Keratinocyte (primary cell): Measurements from ENCODE around the gene GPR139. TPM values are rescaled to one million over a fixed set of nuclear protein-coding genes. Genes with fewer than 3 reads are reported as not detected.

Experiments
- DNase-seq: peaks from one replicate; pipeline ENCODE4 v3.0.0-alpha.2; 2011; ENCODE audit warnings: low read depth, missing footprints, low spot score
- FAIRE-seq: peaks from 2 replicates; lab custom pipeline; 2011; peaks lifted over from hg19 to GRCh38; lab: Jason Lieb, UNC
- H2AFZ ChIP-seq: 2 replicates; pipeline ENCODE4 v1.6.0; 2012; ENCODE audit warnings: low read length, control low read depth, inconsistent platforms; ENCODE audit not compliant: control insufficient read depth
- H3K27ac ChIP-seq: 2 replicates; pipeline ENCODE4 v1.5.1; 2011; ENCODE audit warnings: low read length; ENCODE audit not compliant: control insufficient read depth, insufficient read depth
- H3K27me3 ChIP-seq: 3 replicates; pipeline ENCODE4 v1.6.0; 2011; ENCODE audit warnings: low read length; ENCODE audit not compliant: control insufficient read depth, insufficient read depth; ENCODE audit errors: extremely low read depth
- H3K36me3 ChIP-seq, 2 experiments: 2 replicates in 1 of 2; 3 replicates in 1 of 2; pipeline ENCODE4 v1.5.1; 2011; ENCODE audit warnings: low read length in 2 of 2, mild to moderate bottlenecking in 1 of 2; ENCODE audit not compliant: control insufficient read depth in 2 of 2, insufficient read depth in 2 of 2; ENCODE audit errors: extremely low read depth in 1 of 2
- H3K4me1 ChIP-seq: 3 replicates; pipeline ENCODE4 v1.5.1; 2011; ENCODE audit warnings: low read length; ENCODE audit not compliant: control insufficient read depth, insufficient read depth; ENCODE audit errors: extremely low read depth
- H3K4me2 ChIP-seq: 3 replicates; pipeline ENCODE4 v1.6.0; 2011; ENCODE audit warnings: low read depth, low read length; ENCODE audit not compliant: control insufficient read depth, insufficient read depth; ENCODE audit errors: extremely low read depth
- H3K4me3 ChIP-seq, 3 experiments: fragments of 200-600 bp in 1 of 3; sonication (generic) in 1 of 3; 2 replicates in 2 of 3; 3 replicates in 1 of 3; pipeline ENCODE4 v1.5.1; 2011 to 2016; ENCODE audit warnings: low read length in 3 of 3, mild to moderate bottlenecking in 3 of 3, control low read depth in 2 of 3, inconsistent platforms in 1 of 3, low read depth in 1 of 3, mixed read lengths in 1 of 3, mixed run types in 1 of 3, moderate library complexity in 1 of 3; ENCODE audit not compliant: control insufficient read depth in 2 of 3, insufficient read depth in 2 of 3; ENCODE audit errors: extremely low read depth in 1 of 3
- H3K79me2 ChIP-seq: 2 replicates; pipeline ENCODE4 v1.6.0; 2012; ENCODE audit warnings: low read length; ENCODE audit not compliant: control insufficient read depth, insufficient read depth
- H3K9ac ChIP-seq: 3 replicates; pipeline ENCODE4 v1.6.0; 2011; ENCODE audit warnings: low read length; ENCODE audit not compliant: control insufficient read depth, insufficient read depth; ENCODE audit errors: extremely low read depth
- H3K9me1 ChIP-seq: 3 replicates; pipeline ENCODE4 v1.6.0; 2011; ENCODE audit warnings: low read length; ENCODE audit not compliant: control insufficient read depth, insufficient read depth; ENCODE audit errors: extremely low read depth
- H3K9me3 ChIP-seq: 2 replicates; pipeline ENCODE4 v1.5.1; 2012; ENCODE audit warnings: low read depth, low read length; ENCODE audit not compliant: control insufficient read depth
- H4K20me1 ChIP-seq: 3 replicates; pipeline ENCODE4 v1.6.0; 2011; ENCODE audit warnings: low read length; ENCODE audit not compliant: control insufficient read depth, insufficient read depth; ENCODE audit errors: extremely low read depth
- EZH2 ChIP-seq: IDR thresholded peaks from one replicate; pipeline ENCODE4 v1.6.1; 2012; ENCODE audit warnings: inconsistent platforms, mild to moderate bottlenecking, low read length, moderate library complexity
- dilution Hi-C: fragments of 300-500 bp; cut with MboI; formaldehyde crosslinking; loops from one replicate; pipeline ENCODE4 v1.7.0; 2020; ENCODE audit warnings: low sequenced_read_pairs; ENCODE audit not compliant: extremely low pct_ligation_motif_present
- polyA plus RNA-seq, 5 experiments: library from polyadenylated mRNA; depleted of rRNA in 3 of 5; stranded (reverse) in 3 of 5; stranded (forward) in 1 of 5; unstranded in 1 of 5; fragments of >200 nt; gene quantifications; 1 replicate in 1 of 5; 2 replicates in 3 of 5; 3 replicates in 1 of 5; pipeline versions ENCODE4 v1.2.1 to v1.2.3, GENCODE V29; 2011 to 2012; ENCODE audit warnings: missing spikeins in 2 of 5, low read depth in 1 of 5, low replicate concordance in 1 of 5
- TF ChIP-seq, protein P1 (sequence below), 3 experiments: IDR thresholded peaks in 1 of 3; conservative IDR thresholded peaks in 1 of 3; optimal IDR thresholded peaks in 1 of 3; 2 replicates in 2 of 3; 3 replicates in 1 of 3; pipeline versions ENCODE3 to v1.5.1; 2011; ENCODE audit warnings: low read length in 3 of 3, mild to moderate bottlenecking in 3 of 3, moderate library complexity in 2 of 3, control low read depth in 1 of 3, inconsistent platforms in 1 of 3; ENCODE audit not compliant: insufficient read depth in 2 of 3; ENCODE audit errors: extremely low read depth in 1 of 3

The GPR139 gene
- polyA plus RNA-seq, 1 donor (not counting 4 experiments of a cell fraction or from before 2014, with no cell fraction given): not detected

DNA sequence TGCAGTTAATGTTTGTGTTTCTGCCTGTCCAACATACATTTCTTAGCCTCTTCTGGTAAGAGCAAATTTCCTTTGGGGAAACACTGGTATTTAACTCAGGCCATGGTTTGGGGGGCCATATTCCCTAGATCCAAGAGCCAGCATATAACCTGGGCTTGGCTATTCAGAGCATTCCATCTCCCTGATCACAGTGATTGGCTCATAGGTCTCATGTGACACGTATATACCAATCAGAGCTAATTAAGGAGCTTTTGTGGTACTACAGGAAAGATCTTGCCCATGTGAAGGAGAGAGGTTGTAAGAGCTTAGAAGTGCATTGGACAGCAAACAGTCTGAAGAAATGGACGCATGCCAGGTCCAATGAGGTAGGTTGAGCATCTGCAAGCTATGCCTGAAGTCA is 33.4 kb upstream of the GPR139 start:
- no peaks in the 10 kb centered on the region for H3K9me1 ChIP-seq
- no peak overlapping the region for H3K4me2 ChIP-seq
- H3K36me3 ChIP-seq: no peaks in the 10 kb centered on the region
- FAIRE-seq (no peak), DNase-seq (no peak)
- H2AFZ ChIP-seq: no peak overlapping the region
- no peak overlapping the region for H3K4me3 ChIP-seq
- no peaks in the 10 kb centered on the region for H3K79me2 ChIP-seq
- H4K20me1 ChIP-seq: no peaks in the 10 kb centered on the region
- no peak for TF ChIP-seq EZH2
- TF ChIP-seq, protein P1, sequence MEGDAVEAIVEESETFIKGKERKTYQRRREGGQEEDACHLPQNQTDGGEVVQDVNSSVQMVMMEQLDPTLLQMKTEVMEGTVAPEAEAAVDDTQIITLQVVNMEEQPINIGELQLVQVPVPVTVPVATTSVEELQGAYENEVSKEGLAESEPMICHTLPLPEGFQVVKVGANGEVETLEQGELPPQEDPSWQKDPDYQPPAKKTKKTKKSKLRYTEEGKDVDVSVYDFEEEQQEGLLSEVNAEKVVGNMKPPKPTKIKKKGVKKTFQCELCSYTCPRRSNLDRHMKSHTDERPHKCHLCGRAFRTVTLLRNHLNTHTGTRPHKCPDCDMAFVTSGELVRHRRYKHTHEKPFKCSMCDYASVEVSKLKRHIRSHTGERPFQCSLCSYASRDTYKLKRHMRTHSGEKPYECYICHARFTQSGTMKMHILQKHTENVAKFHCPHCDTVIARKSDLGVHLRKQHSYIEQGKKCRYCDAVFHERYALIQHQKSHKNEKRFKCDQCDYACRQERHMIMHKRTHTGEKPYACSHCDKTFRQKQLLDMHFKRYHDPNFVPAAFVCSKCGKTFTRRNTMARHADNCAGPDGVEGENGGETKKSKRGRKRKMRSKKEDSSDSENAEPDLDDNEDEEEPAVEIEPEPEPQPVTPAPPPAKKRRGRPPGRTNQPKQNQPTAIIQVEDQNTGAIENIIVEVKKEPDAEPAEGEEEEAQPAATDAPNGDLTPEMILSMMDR (optimal IDR thresholded peaks at IDR 0.05 in 1 of 3, IDR thresholded peaks at IDR 0.05 in 1 of 3, conservative IDR thresholded peaks at IDR 0.05 in 1 of 3; ENCODE audit: extremely low read depth in 1 of 3, insufficient read depth in 2 of 3, low read length in 3 of 3): no peak
- H3K4me1 ChIP-seq: no peaks in the 10 kb centered on the region
- no peaks in the 10 kb centered on the region for H3K9me3 ChIP-seq
- H3K9ac ChIP-seq: no peak overlapping the region
- dilution Hi-C loops: no loop called here
- H3K27ac ChIP-seq: no peak overlapping the region
- no peaks in the 10 kb centered on the region for H3K27me3 ChIP-seq

DNA sequence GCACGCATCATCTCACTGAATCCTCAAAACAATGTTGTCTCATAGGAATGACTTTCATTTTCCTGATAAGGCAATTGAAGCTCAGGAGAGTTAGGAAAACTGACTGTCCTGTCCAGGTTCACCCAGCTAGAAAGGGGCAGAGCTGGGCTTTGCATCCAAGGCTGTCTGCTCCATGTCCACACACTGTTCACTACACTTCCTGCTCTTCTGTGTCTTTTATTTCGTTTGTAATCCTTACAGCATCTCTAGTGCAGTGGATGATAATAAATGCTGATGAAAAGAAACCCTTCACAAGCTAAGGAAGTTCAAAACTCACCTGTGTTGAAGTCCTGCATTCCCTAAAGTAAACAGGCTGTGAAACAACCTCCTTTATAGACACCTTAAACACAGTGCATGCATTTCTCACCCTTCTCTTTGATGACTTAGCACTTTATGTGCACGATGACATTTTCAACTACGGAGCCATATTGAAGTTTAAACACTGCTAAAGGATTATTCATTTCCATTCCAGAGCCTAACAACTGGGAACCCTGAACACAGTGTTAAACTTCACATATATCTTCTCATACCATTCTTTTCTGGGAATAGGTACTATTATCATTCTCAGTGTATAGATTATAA is 31.0 kb upstream of the GPR139 start:
- no peak overlapping the region for H3K4me2 ChIP-seq
- no peaks in the 10 kb centered on the region for H3K79me2 ChIP-seq
- no peak overlapping the region for H3K27ac ChIP-seq
- TF ChIP-seq, protein P1 (optimal IDR thresholded peaks at IDR 0.05 in 1 of 3, IDR thresholded peaks at IDR 0.05 in 1 of 3, conservative IDR thresholded peaks at IDR 0.05 in 1 of 3; ENCODE audit: extremely low read depth in 1 of 3, insufficient read depth in 2 of 3, low read length in 3 of 3): no peak
- no peak for TF ChIP-seq EZH2
- no peaks in the 10 kb centered on the region for H3K4me1 ChIP-seq
- H4K20me1 ChIP-seq: no peaks in the 10 kb centered on the region
- dilution Hi-C loops: no loop called here
- H3K9me1 ChIP-seq: no peaks in the 10 kb centered on the region
- no peak overlapping the region for H3K9ac ChIP-seq
- FAIRE-seq (no peak), DNase-seq (no peak)
- H2AFZ ChIP-seq: no peak overlapping the region
- no peaks in the 10 kb centered on the region for H3K9me3 ChIP-seq
- H3K4me3 ChIP-seq: no peak overlapping the region
- no peaks in the 10 kb centered on the region for H3K36me3 ChIP-seq
- no peaks in the 10 kb centered on the region for H3K27me3 ChIP-seq
